ENCODE results near the gene DNAJA3. TPM values are rescaled to one million over a fixed set of nuclear protein-coding genes. Genes with fewer than 3 reads are reported as not detected.

Gene DNAJA3
- total and polyA plus RNA-seq, 8 donors, result 29.0 to 53.5 (median 35.6) TPM

DNA sequence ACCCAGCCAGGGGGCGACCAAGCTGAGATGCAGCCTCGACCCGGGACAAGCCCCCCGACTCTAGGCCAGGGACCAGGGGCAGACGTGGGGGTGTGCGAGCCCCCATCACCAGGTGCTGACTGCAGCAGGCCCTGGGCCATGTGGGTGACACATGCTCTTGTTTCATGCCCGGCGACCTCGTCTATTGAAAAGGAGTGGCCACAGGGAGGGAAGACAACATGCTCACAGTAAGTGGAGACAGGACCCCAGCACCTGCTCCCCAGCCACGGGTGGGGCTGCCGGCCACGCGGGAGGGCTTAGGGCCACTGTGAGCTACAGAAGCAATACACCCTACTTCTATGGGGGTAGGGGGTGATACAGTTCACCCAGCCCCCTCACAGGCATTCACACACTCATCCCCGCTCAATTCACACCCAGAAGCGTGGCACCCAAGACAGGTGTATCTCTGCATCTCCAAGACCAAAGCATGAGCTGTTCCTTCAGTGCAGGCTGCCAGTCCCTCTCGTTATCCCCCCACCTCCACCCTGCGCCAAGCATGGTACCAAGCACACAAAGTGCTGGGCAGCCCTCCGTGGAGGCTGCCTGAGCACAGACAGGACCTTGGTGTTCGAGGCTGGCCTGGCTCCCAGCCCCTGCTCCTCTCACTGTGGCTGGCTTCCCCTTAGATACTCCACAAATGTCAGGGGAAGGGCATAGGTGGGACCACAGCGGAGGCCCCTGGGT lies 40.4 kb upstream of the DNAJA3 start:
- intact Hi-C loops (cut with DNase I), result no loop called here
- no peak overlapping the region for H3K4me3 ChIP-seq
- no peaks in the 10 kb centered on the region for H3K9me3 ChIP-seq
- peak overlapping the region in 1 of 2 donors; percentile 10 for H3K27ac ChIP-seq
- H3K27me3 ChIP-seq, result no peaks in the 10 kb centered on the region
- ATAC-seq (no peak), DNase-seq (no peak)
- H3K4me1 ChIP-seq, result peaks cover 0 to 12% of the 10 kb centered on the region in 2 donors
- TF ChIP-seq, protein P1, sequence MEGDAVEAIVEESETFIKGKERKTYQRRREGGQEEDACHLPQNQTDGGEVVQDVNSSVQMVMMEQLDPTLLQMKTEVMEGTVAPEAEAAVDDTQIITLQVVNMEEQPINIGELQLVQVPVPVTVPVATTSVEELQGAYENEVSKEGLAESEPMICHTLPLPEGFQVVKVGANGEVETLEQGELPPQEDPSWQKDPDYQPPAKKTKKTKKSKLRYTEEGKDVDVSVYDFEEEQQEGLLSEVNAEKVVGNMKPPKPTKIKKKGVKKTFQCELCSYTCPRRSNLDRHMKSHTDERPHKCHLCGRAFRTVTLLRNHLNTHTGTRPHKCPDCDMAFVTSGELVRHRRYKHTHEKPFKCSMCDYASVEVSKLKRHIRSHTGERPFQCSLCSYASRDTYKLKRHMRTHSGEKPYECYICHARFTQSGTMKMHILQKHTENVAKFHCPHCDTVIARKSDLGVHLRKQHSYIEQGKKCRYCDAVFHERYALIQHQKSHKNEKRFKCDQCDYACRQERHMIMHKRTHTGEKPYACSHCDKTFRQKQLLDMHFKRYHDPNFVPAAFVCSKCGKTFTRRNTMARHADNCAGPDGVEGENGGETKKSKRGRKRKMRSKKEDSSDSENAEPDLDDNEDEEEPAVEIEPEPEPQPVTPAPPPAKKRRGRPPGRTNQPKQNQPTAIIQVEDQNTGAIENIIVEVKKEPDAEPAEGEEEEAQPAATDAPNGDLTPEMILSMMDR (IDR thresholded peaks at IDR 0.05), result no peak
- H3K36me3 ChIP-seq, result peaks cover 0 to 100% of the 10 kb centered on the region in 2 donors

DNA sequence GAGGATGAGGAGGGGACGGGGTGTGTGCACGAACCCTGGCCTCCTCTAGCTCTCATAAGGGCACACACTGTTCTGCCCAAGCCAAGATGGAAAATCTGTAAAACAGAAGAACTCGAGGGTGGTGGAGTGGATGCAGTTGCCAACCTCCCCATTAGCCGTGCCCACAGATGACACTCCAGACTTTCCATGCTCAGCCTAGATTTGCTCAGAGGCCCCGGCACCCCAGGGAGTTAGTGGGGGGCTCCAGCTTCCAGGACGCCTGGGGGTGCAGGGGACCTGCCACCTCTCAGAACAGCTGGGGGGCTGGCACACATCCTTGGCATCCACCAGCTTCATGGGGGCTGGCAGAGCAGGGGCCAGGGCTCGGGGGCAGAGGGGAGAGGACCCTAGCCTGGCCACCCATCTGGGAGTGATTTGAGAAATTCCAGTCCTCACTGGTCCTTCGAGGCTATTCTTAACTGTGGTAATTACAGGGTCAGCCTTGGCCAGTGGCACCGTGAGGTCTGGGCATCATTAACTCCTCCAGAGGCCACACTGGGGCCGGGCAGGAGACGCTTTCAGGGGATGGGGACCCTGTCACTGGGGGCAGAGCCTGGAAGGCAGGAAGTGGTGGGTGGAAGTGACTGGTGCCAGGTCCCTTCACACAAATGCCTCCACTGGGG lies 39.7 kb upstream of the DNAJA3 start:
- TF ChIP-seq, protein P1 (IDR thresholded peaks at IDR 0.05), result no peak
- Histone ChIP-seq H3K27me3 (no peaks in the 10 kb centered on the region), H3K27ac (peak overlapping the region; percentile 10 to 44), H3K9me3 (no peaks in the 10 kb centered on the region), H3K36me3 (peaks cover 0 to 100% of the 10 kb centered on the region in 2 donors), H3K4me3 (no peak overlapping the region), H3K4me1 (peaks cover 0 to 8% of the 10 kb centered on the region in 2 donors)
- no peak for DNase-seq
- ATAC-seq, result no peak
- intact Hi-C loops (cut with DNase I), result no loop called here

DNA sequence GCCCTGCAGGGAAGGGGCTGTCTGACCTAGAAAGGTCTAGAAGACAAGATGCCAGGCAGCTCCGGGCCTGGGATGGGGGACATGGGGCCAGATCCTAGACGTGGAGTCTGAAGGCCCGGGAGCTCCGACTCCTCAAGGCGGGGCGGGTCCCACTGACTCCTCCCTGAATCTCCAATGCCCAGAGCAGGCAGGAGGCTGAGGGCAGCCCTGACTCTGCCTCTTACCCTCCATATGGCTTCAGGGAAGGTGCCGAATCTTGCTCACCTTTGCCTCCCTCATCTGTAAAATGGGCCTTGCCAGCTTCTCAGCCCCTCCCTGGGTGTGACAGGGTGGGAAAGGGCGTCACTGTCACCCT lies 39.2 kb upstream of the DNAJA3 start:
- peak; percentile 14 for ATAC-seq
- H3K36me3 ChIP-seq, result peaks cover 0 to 99% of the 10 kb centered on the region in 2 donors
- TF ChIP-seq, protein P1 (IDR thresholded peaks at IDR 0.05), result no peak

GRCh38 chr16:4386951-4387565 lies 38.6 kb upstream of the DNAJA3 start:
- Histone ChIP-seq H3K4me3 (no peak overlapping the region), H3K27me3 (no peaks in the 10 kb centered on the region), H3K27ac (no peak overlapping the region), H3K4me1 (peaks cover 0 to 7% of the 10 kb centered on the region in 2 donors), H3K9me3 (no peaks in the 10 kb centered on the region), H3K36me3 (peaks cover 0 to 99% of the 10 kb centered on the region in 2 donors)
- TF ChIP-seq, protein P1 (IDR thresholded peaks at IDR 0.05), result no peak
- intact Hi-C loops (cut with DNase I), result no loop called here
- no peak for ATAC-seq
- DNase-seq, result no peak

More for the DNA sequence above, 39.2 kb upstream of the DNAJA3 start:
- no peak for DNase-seq
- Histone ChIP-seq H3K27me3 (no peaks in the 10 kb centered on the region), H3K9me3 (no peaks in the 10 kb centered on the region), H3K4me1 (peaks cover 0 to 7% of the 10 kb centered on the region in 2 donors), H3K4me3 (no peak overlapping the region), H3K27ac (peak overlapping the region; percentile 10 to 44)
- intact Hi-C loops (cut with DNase I), result no loop called here

GRCh38 chr16:4387781-4388180 lies 37.9 kb upstream of the DNAJA3 start:
- no peak for DNase-seq
- TF ChIP-seq, protein P1 (IDR thresholded peaks at IDR 0.05), result no peak
- ATAC-seq, result no peak
- Histone ChIP-seq H3K27me3 (no peaks in the 10 kb centered on the region), H3K4me3 (no peak overlapping the region), H3K4me1 (peaks cover 5 to 7% of the 10 kb centered on the region in 2 donors), H3K9me3 (no peaks in the 10 kb centered on the region), H3K36me3 (peaks cover 0 to 99% of the 10 kb centered on the region in 2 donors), H3K27ac (no peak overlapping the region)
- intact Hi-C loops (cut with DNase I), result no loop called here
